Left ventricle myocardium inferior (tissue), 1 donor: ENCODE data around the gene GABRB2. TPM values are rescaled to one million over a fixed set of nuclear protein-coding genes. Genes with fewer than 3 reads are reported as not detected.

Source experiments
- DNase-seq: peaks from one replicate; pipeline ENCODE4 v3.0.0-alpha.2; 2020
- H3K27ac ChIP-seq: fragments of 200-600 bp; replicated peaks from 2 replicates; pipeline ENCODE4 v1.8.0; 2021
- H3K27me3 ChIP-seq: fragments of 200-600 bp; 2 replicates; pipeline ENCODE4 v1.8.0; 2021; ENCODE audit warnings: low read depth
- H3K36me3 ChIP-seq: fragments of 200-600 bp; 2 replicates; pipeline ENCODE4 v1.8.0; 2021
- H3K4me1 ChIP-seq: fragments of 200-600 bp; 2 replicates; pipeline ENCODE4 v1.8.0; 2021
- H3K4me3 ChIP-seq: fragments of 200-600 bp; 2 replicates; pipeline ENCODE4 v1.8.0; 2021; ENCODE audit warnings: mild to moderate bottlenecking, moderate library complexity
- H3K9me3 ChIP-seq: fragments of 200-600 bp; replicated peaks from 2 replicates; pipeline ENCODE4 v1.8.0; 2021
- CTCF ChIP-seq: fragments of 200-600 bp; IDR thresholded peaks from 2 replicates; pipeline ENCODE4 v1.8.0; 2021; ENCODE audit warnings: antibody characterized with exemption, mild to moderate bottlenecking, borderline replicate concordance
- intact Hi-C: fragments of 100-400 bp; cut with micrococcal nuclease; formaldehyde crosslinking; loops from one replicate; pipeline ENCODE4 v1.11.0; 2022
- total RNA-seq: library from RNA; stranded (reverse); fragmentation: NEBNext Ultra II Directional; extraction: Animal tissue kit (Norgen Biotek cat#: 25700); gene quantifications from one replicate; pipeline ENCODE4 v1.2.1, GENCODE V29; 2021
- donor health status: DM: no; HTN: yes; CAD: no; lungs with severe emphysema.

Gene GABRB2
- total RNA-seq, 1 donor from 2014 or later, result 0.11 TPM

- no peak for TF ChIP-seq CTCF
- no peaks in the 10 kb centered on the region for H3K9me3 ChIP-seq
- peaks cover 88% of the 10 kb centered on the region for H3K27me3 ChIP-seq
- H3K4me1 ChIP-seq, result peaks cover 31% of the 10 kb centered on the region
- DNase-seq, result no peak
- H3K27ac ChIP-seq, result no peak overlapping the region
- no peaks in the 10 kb centered on the region for H3K36me3 ChIP-seq
- H3K4me3 ChIP-seq, result peak overlapping the region; percentile 62
- intact Hi-C loops, result no loop called here
These were observed 443 bp downstream of the GABRB2 start for GRCh38 chr5:161546095-161546469.

- H3K27me3 ChIP-seq, result peaks cover 88% of the 10 kb centered on the region
- no peak overlapping the region for H3K27ac ChIP-seq
- H3K36me3 ChIP-seq, result no peaks in the 10 kb centered on the region
- DNase-seq, result no peak
- peaks cover 31% of the 10 kb centered on the region for H3K4me1 ChIP-seq
- TF ChIP-seq CTCF, result no peak
- H3K9me3 ChIP-seq, result no peaks in the 10 kb centered on the region
- intact Hi-C loops, result no loop called here
- H3K4me3 ChIP-seq, result peak overlapping the region; percentile 62
These were observed 1.0 kb downstream of the GABRB2 start for GRCh38 chr5:161545344-161546094.

- intact Hi-C loops, result no loop called here
- no peak overlapping the region for H3K4me3 ChIP-seq
- peaks cover 31% of the 10 kb centered on the region for H3K4me1 ChIP-seq
- no peak overlapping the region for H3K27ac ChIP-seq
- DNase-seq, result no peak
- no peaks in the 10 kb centered on the region for H3K36me3 ChIP-seq
- H3K9me3 ChIP-seq, result no peaks in the 10 kb centered on the region
- TF ChIP-seq CTCF, result peak; percentile 79
- peaks cover 76% of the 10 kb centered on the region for H3K27me3 ChIP-seq
These were observed 2.2 kb downstream of the GABRB2 start for GRCh38 chr5:161544350-161544765.

- H3K4me1 ChIP-seq, result no peaks in the 10 kb centered on the region
- DNase-seq, result no peak
- H3K9me3 ChIP-seq, result no peaks in the 10 kb centered on the region
- H3K36me3 ChIP-seq, result no peaks in the 10 kb centered on the region
- no peak for TF ChIP-seq CTCF
- no peak overlapping the region for H3K27ac ChIP-seq
- no peak overlapping the region for H3K4me3 ChIP-seq
- intact Hi-C loops, result no loop called here
- H3K27me3 ChIP-seq, result peaks cover 23% of the 10 kb centered on the region
These were observed 7.5 kb downstream of the GABRB2 start for GRCh38 chr5:161539016-161539415.

GRCh38 chr5:161535762-161536161, 10.8 kb downstream of the GABRB2 start:
- Histone ChIP-seq H3K4me1 (no peaks in the 10 kb centered on the region), H3K27me3 (no peaks in the 10 kb centered on the region), H3K27ac (no peak overlapping the region), H3K4me3 (no peak overlapping the region), H3K36me3 (no peaks in the 10 kb centered on the region), H3K9me3 (no peaks in the 10 kb centered on the region)
- intact Hi-C loops, result no loop called here
- no peak for DNase-seq
- no peak for TF ChIP-seq CTCF
